Measurements from ENCODE around the gene XPO4. TPM values are rescaled to one million over a fixed set of nuclear protein-coding genes. Genes with fewer than 3 reads are reported as not detected.

Gene XPO4
- total and polyA plus RNA-seq, 4 donors, result 11.7 to 30.5 (median 17.8) TPM

GRCh38 chr13:20825477-20825875 is 77.1 kb downstream of the XPO4 start:
- Histone ChIP-seq H3K4me1 (ENCODE audit: control insufficient read depth, insufficient read depth, low read length) (no peaks in the 10 kb centered on the region), H3K27ac (ENCODE audit: low read depth, low read length) (no peak overlapping the region), H3K27me3 (ENCODE audit: control insufficient read depth, insufficient read depth, low read length) (no peaks in the 10 kb centered on the region), H3K9me3 (ENCODE audit: control insufficient read depth, insufficient read depth, low read length) (no peaks in the 10 kb centered on the region), H3K36me3 (ENCODE audit: control insufficient read depth, insufficient read depth, low read length) (no peaks in the 10 kb centered on the region), H3K4me3 (ENCODE audit: low read depth, low read length) (no peak overlapping the region)
- no CpG with 5 or more reads among the region's 3 CpGs for WGBS (ENCODE audit: insufficient coverage)
- peak in 2 of 6 donors; percentile 16 to 23 for DNase-seq (ENCODE audit: low read depth in 4 of 6, low spot score in 6 of 6)

GRCh38 chr13:20824762-20825476 is 77.6 kb downstream of the XPO4 start:
- 70% methylated on average over 4 of the region's 5 CpGs for WGBS (ENCODE audit: insufficient coverage)
- no peak for DNase-seq (ENCODE audit: low read depth in 4 of 6, low spot score in 6 of 6)
- Histone ChIP-seq H3K9me3 (ENCODE audit: control insufficient read depth, insufficient read depth, low read length) (no peaks in the 10 kb centered on the region), H3K27me3 (ENCODE audit: control insufficient read depth, insufficient read depth, low read length) (no peaks in the 10 kb centered on the region), H3K4me3 (ENCODE audit: low read depth, low read length) (no peak overlapping the region), H3K27ac (ENCODE audit: low read depth, low read length) (no peak overlapping the region), H3K4me1 (ENCODE audit: control insufficient read depth, insufficient read depth, low read length) (no peaks in the 10 kb centered on the region), H3K36me3 (ENCODE audit: control insufficient read depth, insufficient read depth, low read length) (no peaks in the 10 kb centered on the region)

DNA sequence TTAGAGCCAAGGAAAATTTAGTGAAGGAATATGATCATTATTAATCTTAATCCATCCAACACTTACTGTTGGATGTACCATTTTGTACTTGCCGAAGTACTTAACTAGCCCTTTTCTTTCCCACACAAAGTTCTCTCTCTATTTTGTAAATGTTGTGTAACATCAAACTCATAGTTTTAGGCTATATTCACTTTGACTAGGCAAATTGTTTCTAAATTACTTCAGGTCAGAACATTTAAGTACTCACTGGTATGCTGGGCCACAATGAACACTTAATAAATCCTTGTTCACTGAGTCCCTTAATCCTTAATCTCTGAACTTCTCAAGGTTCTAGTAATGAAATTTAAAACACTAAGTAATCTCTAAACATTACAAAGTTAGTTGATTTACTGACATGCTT is 79.5 kb downstream of the XPO4 start:
- Histone ChIP-seq H3K4me3 (ENCODE audit: low read depth, low read length) (no peak overlapping the region), H3K4me1 (ENCODE audit: control insufficient read depth, insufficient read depth, low read length) (no peaks in the 10 kb centered on the region), H3K27me3 (ENCODE audit: control insufficient read depth, insufficient read depth, low read length) (no peaks in the 10 kb centered on the region), H3K36me3 (ENCODE audit: control insufficient read depth, insufficient read depth, low read length) (no peaks in the 10 kb centered on the region), H3K9me3 (ENCODE audit: control insufficient read depth, insufficient read depth, low read length) (no peaks in the 10 kb centered on the region), H3K27ac (ENCODE audit: low read depth, low read length) (no peak overlapping the region)
- no peak for DNase-seq (ENCODE audit: low read depth in 4 of 6, low spot score in 6 of 6)
- WGBS (ENCODE audit: insufficient coverage), result no CpG with 5 or more reads among the region's 1 CpG

DNA sequence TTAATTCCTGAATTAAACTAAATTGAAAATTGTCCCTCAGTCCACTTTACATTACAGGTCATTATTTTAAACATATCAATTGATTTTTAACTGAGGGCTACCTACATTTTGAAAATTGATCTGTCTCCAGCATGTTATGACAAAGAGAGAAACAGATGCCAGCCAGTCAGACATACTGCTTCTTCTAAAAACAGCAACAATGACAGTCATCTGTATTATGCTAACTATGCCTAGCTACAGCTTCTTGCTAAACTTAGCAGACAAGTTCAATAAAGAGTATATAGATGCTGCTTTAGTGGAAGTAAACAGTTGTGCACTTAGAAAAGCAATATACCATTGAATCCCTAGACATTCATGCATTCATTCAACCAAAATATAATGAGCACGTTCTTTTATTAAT is 80.1 kb downstream of the XPO4 start:
- H3K36me3 ChIP-seq (ENCODE audit: control insufficient read depth, insufficient read depth, low read length), result no peaks in the 10 kb centered on the region
- H3K4me3 ChIP-seq (ENCODE audit: low read depth, low read length), result no peak overlapping the region
- no CpG with 5 or more reads among the region's 1 CpG for WGBS (ENCODE audit: insufficient coverage)
- no peaks in the 10 kb centered on the region for H3K9me3 ChIP-seq (ENCODE audit: control insufficient read depth, insufficient read depth, low read length)
- H3K27me3 ChIP-seq (ENCODE audit: control insufficient read depth, insufficient read depth, low read length), result no peaks in the 10 kb centered on the region
- H3K27ac ChIP-seq (ENCODE audit: low read depth, low read length), result no peak overlapping the region
- DNase-seq (ENCODE audit: low read depth in 4 of 6, low spot score in 6 of 6), result no peak
- H3K4me1 ChIP-seq (ENCODE audit: control insufficient read depth, insufficient read depth, low read length), result no peaks in the 10 kb centered on the region

DNA sequence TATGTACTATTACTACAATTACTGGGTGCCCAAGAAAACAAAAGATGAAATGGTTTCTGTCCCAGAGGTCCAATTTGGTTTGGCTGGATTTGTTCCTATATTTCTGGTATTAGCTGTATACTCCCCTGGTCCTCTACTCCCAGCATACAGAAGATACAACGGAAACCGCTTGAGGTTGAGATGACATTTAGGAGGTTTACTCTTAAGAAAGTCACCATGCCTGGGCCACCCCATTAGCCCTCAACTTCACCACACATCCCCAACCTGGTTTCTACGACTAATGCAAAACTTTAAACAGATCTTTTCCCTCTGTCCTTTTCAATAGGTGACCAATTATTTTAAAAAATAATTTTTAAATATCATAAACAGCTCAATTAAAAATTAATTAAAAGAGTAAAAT is 82.8 kb downstream of the XPO4 start:
- Histone ChIP-seq H3K9me3 (ENCODE audit: control insufficient read depth, insufficient read depth, low read length) (no peaks in the 10 kb centered on the region), H3K36me3 (ENCODE audit: control insufficient read depth, insufficient read depth, low read length) (no peaks in the 10 kb centered on the region), H3K4me3 (ENCODE audit: low read depth, low read length) (no peak overlapping the region), H3K27ac (ENCODE audit: low read depth, low read length) (no peak overlapping the region), H3K27me3 (ENCODE audit: control insufficient read depth, insufficient read depth, low read length) (no peaks in the 10 kb centered on the region), H3K4me1 (ENCODE audit: control insufficient read depth, insufficient read depth, low read length) (no peaks in the 10 kb centered on the region)
- WGBS (ENCODE audit: insufficient coverage), result no CpG with 5 or more reads among the region's 3 CpGs
- DNase-seq (ENCODE audit: low read depth in 4 of 6, low spot score in 6 of 6), result no peak

- H3K36me3 ChIP-seq (ENCODE audit: control insufficient read depth, insufficient read depth, low read length), result no peaks in the 10 kb centered on the region
- no CpG with 5 or more reads among the region's 1 CpG for WGBS (ENCODE audit: insufficient coverage)
- H3K4me1 ChIP-seq (ENCODE audit: control insufficient read depth, insufficient read depth, low read length), result no peaks in the 10 kb centered on the region
- no peaks in the 10 kb centered on the region for H3K27me3 ChIP-seq (ENCODE audit: control insufficient read depth, insufficient read depth, low read length)
- H3K4me3 ChIP-seq (ENCODE audit: low read depth, low read length), result no peak overlapping the region
- no peak overlapping the region for H3K27ac ChIP-seq (ENCODE audit: low read depth, low read length)
- no peaks in the 10 kb centered on the region for H3K9me3 ChIP-seq (ENCODE audit: control insufficient read depth, insufficient read depth, low read length)
- no peak for DNase-seq (ENCODE audit: low read depth in 4 of 6, low spot score in 6 of 6)
These were observed 87.1 kb downstream of the XPO4 start for GRCh38 chr13:20815464-20815863.

GRCh38 chr13:20814224-20814910 is 88.2 kb downstream of the XPO4 start:
- H3K27ac ChIP-seq (ENCODE audit: low read depth, low read length), result no peak overlapping the region

GRCh38 chr13:20812890-20813289 is 89.7 kb downstream of the XPO4 start:
- no peaks in the 10 kb centered on the region for H3K9me3 ChIP-seq (ENCODE audit: control insufficient read depth, insufficient read depth, low read length)
- 100% methylated on average over 1 of the region's 7 CpGs for WGBS (ENCODE audit: insufficient coverage)
- H3K4me1 ChIP-seq (ENCODE audit: control insufficient read depth, insufficient read depth, low read length), result no peaks in the 10 kb centered on the region
- no peak overlapping the region for H3K4me3 ChIP-seq (ENCODE audit: low read depth, low read length)
- DNase-seq (ENCODE audit: low read depth in 4 of 6, low spot score in 6 of 6), result no peak
- H3K27ac ChIP-seq (ENCODE audit: low read depth, low read length), result no peak overlapping the region
- no peaks in the 10 kb centered on the region for H3K36me3 ChIP-seq (ENCODE audit: control insufficient read depth, insufficient read depth, low read length)
- no peaks in the 10 kb centered on the region for H3K27me3 ChIP-seq (ENCODE audit: control insufficient read depth, insufficient read depth, low read length)

More at GRCh38 chr13:20814224-20814910, 88.2 kb downstream of the XPO4 start:
- no CpG with 5 or more reads among the region's 5 CpGs for WGBS (ENCODE audit: insufficient coverage)
- H3K36me3 ChIP-seq (ENCODE audit: control insufficient read depth, insufficient read depth, low read length), result no peaks in the 10 kb centered on the region
- no peak overlapping the region for H3K4me3 ChIP-seq (ENCODE audit: low read depth, low read length)
- H3K4me1 ChIP-seq (ENCODE audit: control insufficient read depth, insufficient read depth, low read length), result no peaks in the 10 kb centered on the region
- no peaks in the 10 kb centered on the region for H3K27me3 ChIP-seq (ENCODE audit: control insufficient read depth, insufficient read depth, low read length)
- peak in 1 of 6 donors; percentile 35 for DNase-seq (ENCODE audit: low read depth in 4 of 6, low spot score in 6 of 6)
- no peaks in the 10 kb centered on the region for H3K9me3 ChIP-seq (ENCODE audit: control insufficient read depth, insufficient read depth, low read length)

- WGBS (ENCODE audit: insufficient coverage), result 83% methylated on average over 2 of the region's 2 CpGs
- no peak overlapping the region for H3K27ac ChIP-seq (ENCODE audit: low read depth, low read length)
These were observed 91.7 kb downstream of the XPO4 start for GRCh38 chr13:20810808-20811207.

DNA sequence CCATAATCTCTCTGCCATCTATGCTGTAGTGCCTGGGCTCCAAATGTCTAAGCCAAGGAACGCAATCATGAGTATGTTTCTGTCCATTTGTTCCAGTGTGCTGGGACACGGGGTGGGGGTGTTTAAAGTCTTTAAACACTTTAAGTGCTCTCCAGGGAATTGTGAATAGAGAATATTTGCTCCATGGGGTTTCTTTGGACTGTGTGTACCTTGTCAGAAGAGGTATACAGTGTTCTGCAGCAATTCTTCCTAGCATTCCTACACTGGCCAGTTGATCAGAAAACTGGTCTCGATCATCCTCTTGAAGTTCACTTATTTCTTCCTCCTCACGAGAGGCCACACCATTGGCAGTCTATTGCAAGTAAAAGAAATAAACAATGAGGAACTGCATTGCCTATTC is 93.7 kb downstream of the XPO4 start:
- H3K4me3 ChIP-seq (ENCODE audit: low read depth, low read length), result no peak overlapping the region
- 100% methylated on average over 1 of the region's 4 CpGs for WGBS (ENCODE audit: insufficient coverage)
- H3K36me3 ChIP-seq (ENCODE audit: control insufficient read depth, insufficient read depth, low read length), result peaks cover 5% of the 10 kb centered on the region

More at GRCh38 chr13:20810808-20811207, 91.7 kb downstream of the XPO4 start:
- Histone ChIP-seq H3K4me3 (ENCODE audit: low read depth, low read length) (no peak overlapping the region), H3K27me3 (ENCODE audit: control insufficient read depth, insufficient read depth, low read length) (no peaks in the 10 kb centered on the region), H3K36me3 (ENCODE audit: control insufficient read depth, insufficient read depth, low read length) (peaks cover 5% of the 10 kb centered on the region), H3K4me1 (ENCODE audit: control insufficient read depth, insufficient read depth, low read length) (no peaks in the 10 kb centered on the region), H3K9me3 (ENCODE audit: control insufficient read depth, insufficient read depth, low read length) (no peaks in the 10 kb centered on the region)
- DNase-seq (ENCODE audit: low read depth in 4 of 6, low spot score in 6 of 6), result no peak

More for the DNA sequence above, 93.7 kb downstream of the XPO4 start:
- Histone ChIP-seq H3K27me3 (ENCODE audit: control insufficient read depth, insufficient read depth, low read length) (no peaks in the 10 kb centered on the region), H3K4me1 (ENCODE audit: control insufficient read depth, insufficient read depth, low read length) (no peaks in the 10 kb centered on the region), H3K9me3 (ENCODE audit: control insufficient read depth, insufficient read depth, low read length) (no peaks in the 10 kb centered on the region), H3K27ac (ENCODE audit: low read depth, low read length) (no peak overlapping the region)
- DNase-seq (ENCODE audit: low read depth in 4 of 6, low spot score in 6 of 6), result no peak

All from spinal cord (tissue), 10 donors.